ENCODE measurements around the gene EIF2AK3. TPM values are rescaled to one million over a fixed set of nuclear protein-coding genes. Genes with fewer than 3 reads are reported as not detected.

Gene EIF2AK3
- total and polyA plus RNA-seq, 2 experiments from 2014 or later = 7.5 to 15.5 TPM

GRCh38 chr2:88545118-88545517 is 82.1 kb downstream of the EIF2AK3 start:
- no peak overlapping the region for H3K4me2 ChIP-seq (ENCODE audit: unreplicated experiment)
- H3F3A ChIP-seq (ENCODE audit: insufficient read depth) = no peaks in the 10 kb centered on the region; the same call in 1 of the 2 replicates
- H3K27me3 ChIP-seq (replicated peaks; ENCODE audit: insufficient read depth) = peaks cover 8% of the 10 kb centered on the region
- WGBS, 2 experiments (ENCODE audit: low coverage in 1 of 2, low lambda C conversion rate in 2 of 2, missing lambda C conversion rate in 2 of 2) = 49% methylated on average over 5 of the region's 5 CpGs
- TF ChIP-seq EZH2phosphoT487 (IDR thresholded peaks at IDR 0.05; ENCODE audit: insufficient read depth, low read depth) (no peak), EZH2 (IDR thresholded peaks at IDR 0.05; ENCODE audit: insufficient read depth, poor library complexity, severe bottlenecking) (no peak)
- no peak overlapping the region for H3K4me3 ChIP-seq
- peaks cover 2% of the 10 kb centered on the region; the same call in 1 of the 2 replicates for H3K4me1 ChIP-seq (ENCODE audit: insufficient read depth)
- no peak overlapping the region for H2AFZ ChIP-seq
- no peaks in the 10 kb centered on the region for H3K36me3 ChIP-seq (ENCODE audit: low read depth)
- H3K9me2 ChIP-seq (ENCODE audit: insufficient read depth) = no peaks in the 10 kb centered on the region
- H3K9me3 ChIP-seq (ENCODE audit: low read depth) = no peaks in the 10 kb centered on the region
- H3K27ac ChIP-seq = no peak overlapping the region
- in situ Hi-C loops (cut with MboI) = no loop called here
- H3K79me2 ChIP-seq (ENCODE audit: insufficient read depth) = no peaks in the 10 kb centered on the region
- no peak overlapping the region for H3K9ac ChIP-seq
- no peaks in the 10 kb centered on the region for H4K20me1 ChIP-seq (ENCODE audit: insufficient read depth)
- DNase-seq = peak; percentile 56

- Histone ChIP-seq H3K27me3 (replicated peaks; ENCODE audit: insufficient read depth) (no peaks in the 10 kb centered on the region; the same call in 1 of the 2 replicates), H2AFZ (no peak overlapping the region), H3F3A (ENCODE audit: insufficient read depth) (no peaks in the 10 kb centered on the region; the same call in 1 of the 2 replicates), H3K4me3 (no peak overlapping the region), H3K4me2 (ENCODE audit: unreplicated experiment) (no peak overlapping the region), H3K9me3 (ENCODE audit: low read depth) (no peaks in the 10 kb centered on the region), H3K9me2 (ENCODE audit: insufficient read depth) (no peaks in the 10 kb centered on the region), H3K36me3 (ENCODE audit: low read depth) (no peaks in the 10 kb centered on the region), H3K9ac (no peak overlapping the region), H3K27ac (no peak overlapping the region), H4K20me1 (ENCODE audit: insufficient read depth) (no peaks in the 10 kb centered on the region), H3K4me1 (ENCODE audit: insufficient read depth) (peaks cover 3% of the 10 kb centered on the region; the same call in 1 of the 2 replicates), H3K79me2 (ENCODE audit: insufficient read depth) (no peaks in the 10 kb centered on the region)
- WGBS, 2 experiments (ENCODE audit: low coverage in 1 of 2, low lambda C conversion rate in 2 of 2, missing lambda C conversion rate in 2 of 2) = 56 to 58% methylated on average over 6 of the region's 6 CpGs
- in situ Hi-C loops (cut with MboI) = no loop called here
- TF ChIP-seq EZH2 (IDR thresholded peaks at IDR 0.05; ENCODE audit: insufficient read depth, poor library complexity, severe bottlenecking) (no peak), EZH2phosphoT487 (IDR thresholded peaks at IDR 0.05; ENCODE audit: insufficient read depth, low read depth) (no peak)
- DNase-seq = no peak
Observed at GRCh38 chr2:88543541-88544057, 83.7 kb downstream of the EIF2AK3 start.

DNA sequence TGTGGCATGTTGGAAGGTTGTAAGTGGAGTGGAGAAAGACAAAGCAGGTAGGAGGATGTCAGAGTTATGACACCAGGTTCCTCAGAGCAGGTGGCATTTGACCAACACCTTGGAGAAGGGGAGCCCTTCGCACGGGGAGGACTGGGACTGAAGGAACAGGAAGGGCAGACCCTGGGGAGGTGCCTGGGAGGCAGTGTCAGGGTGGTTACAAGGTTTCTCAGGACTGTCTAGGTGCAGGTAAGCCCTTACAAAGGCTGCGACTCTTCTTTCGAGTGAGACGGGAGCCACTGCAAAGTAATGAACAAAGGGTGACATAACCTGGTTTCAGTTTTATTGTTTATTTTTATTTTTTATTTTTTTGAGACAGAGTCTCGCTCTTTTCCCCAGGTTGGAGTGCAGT is 84.6 kb downstream of the EIF2AK3 start:
- in situ Hi-C loops (cut with MboI) = no loop called here
- peaks cover 3% of the 10 kb centered on the region; the same call in 1 of the 2 replicates for H3K4me1 ChIP-seq (ENCODE audit: insufficient read depth)
- TF ChIP-seq EZH2 (IDR thresholded peaks at IDR 0.05; ENCODE audit: insufficient read depth, poor library complexity, severe bottlenecking) (no peak), EZH2phosphoT487 (IDR thresholded peaks at IDR 0.05; ENCODE audit: insufficient read depth, low read depth) (no peak)
- H3K9me2 ChIP-seq (ENCODE audit: insufficient read depth) = no peaks in the 10 kb centered on the region
- no peak overlapping the region for H3K4me2 ChIP-seq (ENCODE audit: unreplicated experiment)
- H3K36me3 ChIP-seq (ENCODE audit: low read depth) = no peaks in the 10 kb centered on the region
- no peaks in the 10 kb centered on the region for H4K20me1 ChIP-seq (ENCODE audit: insufficient read depth)
- no peak for DNase-seq
- 79 to 83% methylated on average over 6 of the region's 6 CpGs for WGBS, 2 experiments (ENCODE audit: low coverage in 1 of 2, low lambda C conversion rate in 2 of 2, missing lambda C conversion rate in 2 of 2)
- H3F3A ChIP-seq (ENCODE audit: insufficient read depth) = no peaks in the 10 kb centered on the region; the same call in 1 of the 2 replicates
- no peak overlapping the region for H3K9ac ChIP-seq
- H3K27ac ChIP-seq = no peak overlapping the region
- H3K27me3 ChIP-seq (replicated peaks; ENCODE audit: insufficient read depth) = no peaks in the 10 kb centered on the region; the same call in 1 of the 2 replicates
- H3K9me3 ChIP-seq (ENCODE audit: low read depth) = no peaks in the 10 kb centered on the region
- no peaks in the 10 kb centered on the region for H3K79me2 ChIP-seq (ENCODE audit: insufficient read depth)
- H3K4me3 ChIP-seq = no peak overlapping the region
- no peak overlapping the region for H2AFZ ChIP-seq

DNA sequence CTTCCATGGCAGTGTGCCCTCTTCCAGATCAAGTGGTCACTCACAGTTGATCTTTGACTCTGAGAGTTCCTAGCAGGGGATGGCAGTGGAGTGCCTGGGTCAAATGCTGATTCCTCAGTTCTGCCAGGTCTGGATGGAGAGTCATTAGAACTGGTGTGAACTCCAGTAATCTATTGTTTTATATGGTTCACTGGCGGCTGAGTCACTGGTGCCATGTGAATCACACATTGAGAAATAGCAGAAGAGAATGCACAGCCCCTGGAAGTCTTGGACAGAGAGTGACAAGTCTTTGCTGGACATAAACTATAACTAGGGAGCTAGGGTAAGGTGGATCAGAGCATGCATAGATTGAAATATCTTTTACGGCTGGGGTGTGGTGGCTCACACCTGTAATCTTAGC is 86.9 kb downstream of the EIF2AK3 start:
- DNase-seq = peak; percentile 87
- in situ Hi-C loops (cut with MboI) = no loop called here
- no peaks in the 10 kb centered on the region for H3K9me2 ChIP-seq (ENCODE audit: insufficient read depth)

More for the DNA sequence above, 86.9 kb downstream of the EIF2AK3 start:
- H3K4me1 ChIP-seq (ENCODE audit: insufficient read depth) = peaks cover 3% of the 10 kb centered on the region; the same call in 1 of the 2 replicates
- no peak overlapping the region for H2AFZ ChIP-seq
- TF ChIP-seq EZH2 (IDR thresholded peaks at IDR 0.05; ENCODE audit: insufficient read depth, poor library complexity, severe bottlenecking) = no peak
- no peaks in the 10 kb centered on the region for H4K20me1 ChIP-seq (ENCODE audit: insufficient read depth)
- no peaks in the 10 kb centered on the region; the same call in 1 of the 2 replicates for H3F3A ChIP-seq (ENCODE audit: insufficient read depth)
- no peaks in the 10 kb centered on the region for H3K9me3 ChIP-seq (ENCODE audit: low read depth)
- WGBS, 2 experiments (ENCODE audit: low coverage in 1 of 2, low lambda C conversion rate in 2 of 2, missing lambda C conversion rate in 2 of 2) = 47 to 56% methylated on average over 2 of the region's 2 CpGs
- H3K36me3 ChIP-seq (ENCODE audit: low read depth) = no peaks in the 10 kb centered on the region
- no peaks in the 10 kb centered on the region for H3K79me2 ChIP-seq (ENCODE audit: insufficient read depth)
- H3K9ac ChIP-seq = no peak overlapping the region
- H3K27me3 ChIP-seq (replicated peaks; ENCODE audit: insufficient read depth) = no peaks in the 10 kb centered on the region; the same call in 1 of the 2 replicates
- no peak overlapping the region for H3K27ac ChIP-seq
- no peak overlapping the region for H3K4me2 ChIP-seq (ENCODE audit: unreplicated experiment)
- H3K4me3 ChIP-seq = no peak overlapping the region

Data from GM23248 (cell line).